Smooth muscle cell (in vitro differentiated cells): ENCODE results near the gene PRR35. TPM values are rescaled to one million over a fixed set of nuclear protein-coding genes. Genes with fewer than 3 reads are reported as not detected.

Experiments used
- DNase-seq: peaks from one replicate; lab custom pipeline; 2025; ENCODE audit not compliant: unreplicated experiment; lab: John Stamatoyannopoulos, UW
- H2AFZ ChIP-seq: fragments of 200-600 bp; sonication (generic); 2 replicates; pipeline ENCODE4 v1.6.0; 2016; ENCODE audit warnings: antibody characterized with exemption, low read depth, mild to moderate bottlenecking
- H3F3A ChIP-seq: fragments of 200-600 bp; sonication (generic); 2 replicates; pipeline ENCODE4 v1.6.0; 2017; ENCODE audit warnings: antibody characterized with exemption, low read depth
- H3K27ac ChIP-seq: fragments of 200-600 bp; sonication (generic); 2 replicates; pipeline ENCODE4 v1.5.1; 2016; ENCODE audit warnings: low read depth, mild to moderate bottlenecking
- H3K27me3 ChIP-seq: fragments of 200-600 bp; sonication (generic); 2 replicates; pipeline ENCODE4 v1.6.1; 2016; ENCODE audit warnings: low read depth, mild to moderate bottlenecking
- H3K36me3 ChIP-seq: fragments of 200-600 bp; sonication (generic); 2 replicates; pipeline ENCODE4 v1.5.1; 2016; ENCODE audit warnings: low read depth
- H3K4me1 ChIP-seq: fragments of 200-600 bp; sonication (generic); 2 replicates; pipeline ENCODE4 v1.5.1; 2016; ENCODE audit warnings: low read depth
- H3K4me2 ChIP-seq: fragments of 200-600 bp; sonication (generic); 2 replicates; pipeline ENCODE4 v1.6.0; 2016; ENCODE audit warnings: mild to moderate bottlenecking
- H3K4me3 ChIP-seq: fragments of 200-600 bp; sonication (generic); 2 replicates; pipeline ENCODE4 v1.5.1; 2016; ENCODE audit warnings: mild to moderate bottlenecking
- H3K79me2 ChIP-seq: fragments of 200-600 bp; sonication (generic); 2 replicates; pipeline ENCODE4 v1.6.0; 2016; ENCODE audit warnings: low read depth, mild to moderate bottlenecking
- H3K9ac ChIP-seq: fragments of 200-600 bp; sonication (generic); 2 replicates; pipeline ENCODE4 v1.6.0; 2016; ENCODE audit warnings: low read depth
- H3K9me3 ChIP-seq: fragments of 200-600 bp; sonication (generic); replicated peaks from 2 replicates; pipeline ENCODE4 v1.5.1; 2016; ENCODE audit warnings: low read depth
- H4K20me1 ChIP-seq: fragments of 200-600 bp; sonication (generic); 2 replicates; pipeline ENCODE4 v1.6.0; 2016; ENCODE audit warnings: low read depth
- CTCF ChIP-seq: fragments of 200-600 bp; sonication (generic); IDR thresholded peaks from 2 replicates; pipeline ENCODE4 v1.5.1; 2017; ENCODE audit warnings: borderline replicate concordance, mild to moderate bottlenecking, antibody characterized with exemption; ENCODE audit not compliant: insufficient read depth, poor library complexity, severe bottlenecking
- WGBS: methylation state at CpG from one replicate; pipeline ENCODE4 v1.1.7; 2016; ENCODE audit warnings: low lambda C conversion rate; 5-methylcytosine and 5-hydroxymethylcytosine counted together
- polyA plus RNA-seq: library from polyadenylated mRNA; unstranded; fragments of >200 nt; fragmentation: Nextera tagmentation; extraction: Ambion mirVana; gene quantifications from 2 replicates; pipeline ENCODE4 v1.2.1, GENCODE V29; 2016
- total RNA-seq: library from RNA; depleted of rRNA; stranded (reverse); fragments of >200 nt; gene quantifications from 2 replicates; pipeline ENCODE4 v1.2.3, GENCODE V29; 2014

The PRR35 gene
- total and polyA plus RNA-seq, 2 experiments from 2014 or later: not detected

- H3K27me3 ChIP-seq: no peaks in the 10 kb centered on the region
- H3K9ac ChIP-seq: no peak overlapping the region
- H3K9me3 ChIP-seq: no peaks in the 10 kb centered on the region
- no peak for DNase-seq
- H4K20me1 ChIP-seq: no peaks in the 10 kb centered on the region
- no peak overlapping the region for H3K27ac ChIP-seq
- no peaks in the 10 kb centered on the region for H3K4me1 ChIP-seq
- H3K4me3 ChIP-seq: no peak overlapping the region
- 98% methylated on average over 26 of the region's 27 CpGs for WGBS
- no peaks in the 10 kb centered on the region for H3F3A ChIP-seq
- no peaks in the 10 kb centered on the region for H3K79me2 ChIP-seq
- H3K36me3 ChIP-seq: no peaks in the 10 kb centered on the region
- no peak overlapping the region for H2AFZ ChIP-seq
- no peak overlapping the region for H3K4me2 ChIP-seq
- no peak for TF ChIP-seq CTCF
These were observed 20.1 kb downstream of the PRR35 start for GRCh38 chr16:580141-580945.

- TF ChIP-seq CTCF: no peak
- WGBS: 96% methylated on average over 19 of the region's 19 CpGs
These were observed 20.8 kb downstream of the PRR35 start for GRCh38 chr16:580946-581498.

GRCh38 chr16:582218-582613 is 22.0 kb downstream of the PRR35 start:
- H3K9me3 ChIP-seq: no peaks in the 10 kb centered on the region
- H3K4me3 ChIP-seq: no peak overlapping the region
- no peaks in the 10 kb centered on the region for H4K20me1 ChIP-seq
- H3K36me3 ChIP-seq: no peaks in the 10 kb centered on the region
- no peaks in the 10 kb centered on the region for H3F3A ChIP-seq
- H2AFZ ChIP-seq: no peak overlapping the region
- no peak for TF ChIP-seq CTCF
- no peaks in the 10 kb centered on the region for H3K27me3 ChIP-seq
- H3K9ac ChIP-seq: no peak overlapping the region
- H3K79me2 ChIP-seq: no peaks in the 10 kb centered on the region
- WGBS: 91% methylated on average over 17 of the region's 18 CpGs
- peaks cover under 1% of the 10 kb centered on the region for H3K4me1 ChIP-seq
- H3K4me2 ChIP-seq: no peak overlapping the region
- no peak for DNase-seq
- H3K27ac ChIP-seq: no peak overlapping the region

More at GRCh38 chr16:580946-581498, 20.8 kb downstream of the PRR35 start:
- H3K27me3 ChIP-seq: no peaks in the 10 kb centered on the region
- no peak overlapping the region for H3K4me2 ChIP-seq
- no peak overlapping the region for H3K27ac ChIP-seq
- no peaks in the 10 kb centered on the region for H3K4me1 ChIP-seq
- DNase-seq: no peak
- no peak overlapping the region for H3K9ac ChIP-seq
- H3K9me3 ChIP-seq: no peaks in the 10 kb centered on the region
- H4K20me1 ChIP-seq: no peaks in the 10 kb centered on the region
- no peak overlapping the region for H3K4me3 ChIP-seq
- no peaks in the 10 kb centered on the region for H3K79me2 ChIP-seq
- H2AFZ ChIP-seq: no peak overlapping the region
- H3K36me3 ChIP-seq: no peaks in the 10 kb centered on the region
- H3F3A ChIP-seq: no peaks in the 10 kb centered on the region
